Peyer's patch (tissue), 4 donors: ENCODE results near the gene ARHGAP1. TPM values are rescaled to one million over a fixed set of nuclear protein-coding genes. Genes with fewer than 3 reads are reported as not detected.
A peak's percentile ranks its signal among the peaks of the same experiment; 100 is the strongest.
"Not testable (repeated sequence)": the region's sequence is repeated elsewhere in the genome, so short reads cannot be mapped to it uniquely, and the experiment has no call there.

Experiments
- DNase-seq, 3 donors: peaks; one replicate each; pipeline ENCODE4 v3.0.0-alpha.2; 2017 to 2019
- H3K27ac ChIP-seq, 4 donors: fragments of 200-600 bp; sonication (generic); one replicate each; pipeline ENCODE4 v1.5.1; 2016 to 2019
- H3K27me3 ChIP-seq, 2 donors: fragments of 200-600 bp; sonication (generic); one replicate each; pipeline ENCODE4 v1.5.1; 2019
- H3K36me3 ChIP-seq, 3 donors: fragments of 200-600 bp; sonication (generic); one replicate each; pipeline ENCODE4 v1.5.1; 2016 to 2019
- H3K4me1 ChIP-seq, 4 donors: fragments of 200-600 bp; sonication (generic); one replicate each; pipeline ENCODE4 v1.5.1; 2016 to 2019
- H3K4me3 ChIP-seq, 4 donors: fragments of 200-600 bp; sonication (generic); 1 replicate in 3 of 4; 2 replicates in 1 of 4; pipeline ENCODE4 v1.5.1; 2016 to 2019; ENCODE audit warnings: mild to moderate bottlenecking in 1 of 4
- H3K9me3 ChIP-seq, 4 donors: fragments of 200-600 bp; sonication (generic); one replicate each; pipeline ENCODE4 v1.5.1; 2016 to 2019; ENCODE audit warnings: mild to moderate bottlenecking in 1 of 4
- POLR2A ChIP-seq, 2 donors: fragments of 450-650 bp; IDR thresholded peaks; one replicate each; pipeline ENCODE4 v1.5.1; 2017; ENCODE audit warnings: antibody characterized with exemption in 2 of 2, mild to moderate bottlenecking in 2 of 2, moderate library complexity in 2 of 2
- total RNA-seq, 4 donors: library from RNA; depleted of rRNA; stranded (reverse); fragments of >200 nt; gene quantifications; one replicate each; pipeline ENCODE4 v1.1.0, GENCODE V29; 2016
- TF ChIP-seq, protein P1 (sequence below), 6 experiments: fragments of 450-650 bp in 4 of 6; fragments of 200-600 bp in 2 of 6; sonication (generic) in 1 of 6; IDR thresholded peaks; one replicate each; pipeline ENCODE4 v1.5.1; 2017 to 2019; ENCODE audit warnings: antibody characterized with exemption in 6 of 6, mild to moderate bottlenecking in 3 of 6, moderate library complexity in 1 of 6

ARHGAP1 gene
- total RNA-seq, 4 donors from 2014 or later, result 52.0 to 85.8 (median 62.7) TPM

DNA sequence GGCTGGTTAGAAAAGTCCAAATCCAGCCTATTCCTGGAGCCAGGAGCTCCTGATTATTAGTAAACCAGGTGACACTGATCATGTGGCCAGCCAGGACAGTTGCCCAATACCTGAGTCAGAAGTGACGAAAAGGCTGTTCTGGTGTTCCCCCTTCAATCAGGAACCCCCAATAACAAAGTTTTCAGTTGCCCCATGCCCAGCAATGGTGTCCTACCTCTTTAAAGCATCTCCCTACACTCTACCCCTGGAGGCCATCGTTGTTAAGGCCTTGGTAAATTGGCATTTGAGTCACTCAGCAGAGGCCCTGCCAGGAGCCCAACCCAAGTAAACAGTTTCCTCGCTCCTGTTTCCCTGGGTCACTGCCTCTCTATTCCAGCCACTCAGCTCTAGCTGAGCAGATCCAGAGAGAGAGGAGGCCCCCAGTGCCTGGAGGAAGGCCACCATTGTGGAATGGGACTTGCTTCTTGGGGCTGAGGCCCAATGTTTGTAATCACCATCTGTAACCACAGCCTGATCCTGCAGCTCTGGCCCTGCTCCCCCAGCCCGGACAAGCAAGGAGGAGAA, 25.0 kb downstream of the ARHGAP1 start:
- Histone ChIP-seq H3K27ac (peak overlapping the region; percentile 13 to 72 (median 63)), H3K4me1 (peaks cover 9 to 19% (median 17%) of the 10 kb centered on the region in 4 donors), H3K27me3 (no peaks in the 10 kb centered on the region), H3K36me3 (peaks cover 0 to 75% (median 0%) of the 10 kb centered on the region in 3 donors), H3K9me3 (no peaks in the 10 kb centered on the region), H3K4me3 (no peak overlapping the region)
- TF ChIP-seq POLR2A (IDR thresholded peaks at IDR 0.05), result no peak
- TF ChIP-seq, protein P1, sequence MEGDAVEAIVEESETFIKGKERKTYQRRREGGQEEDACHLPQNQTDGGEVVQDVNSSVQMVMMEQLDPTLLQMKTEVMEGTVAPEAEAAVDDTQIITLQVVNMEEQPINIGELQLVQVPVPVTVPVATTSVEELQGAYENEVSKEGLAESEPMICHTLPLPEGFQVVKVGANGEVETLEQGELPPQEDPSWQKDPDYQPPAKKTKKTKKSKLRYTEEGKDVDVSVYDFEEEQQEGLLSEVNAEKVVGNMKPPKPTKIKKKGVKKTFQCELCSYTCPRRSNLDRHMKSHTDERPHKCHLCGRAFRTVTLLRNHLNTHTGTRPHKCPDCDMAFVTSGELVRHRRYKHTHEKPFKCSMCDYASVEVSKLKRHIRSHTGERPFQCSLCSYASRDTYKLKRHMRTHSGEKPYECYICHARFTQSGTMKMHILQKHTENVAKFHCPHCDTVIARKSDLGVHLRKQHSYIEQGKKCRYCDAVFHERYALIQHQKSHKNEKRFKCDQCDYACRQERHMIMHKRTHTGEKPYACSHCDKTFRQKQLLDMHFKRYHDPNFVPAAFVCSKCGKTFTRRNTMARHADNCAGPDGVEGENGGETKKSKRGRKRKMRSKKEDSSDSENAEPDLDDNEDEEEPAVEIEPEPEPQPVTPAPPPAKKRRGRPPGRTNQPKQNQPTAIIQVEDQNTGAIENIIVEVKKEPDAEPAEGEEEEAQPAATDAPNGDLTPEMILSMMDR (IDR thresholded peaks at IDR 0.05), result peak in 3 of 6 experiments; percentile 26 to 32 (median 28)
- peak in 1 of 3 donors; percentile 70 for DNase-seq

DNA sequence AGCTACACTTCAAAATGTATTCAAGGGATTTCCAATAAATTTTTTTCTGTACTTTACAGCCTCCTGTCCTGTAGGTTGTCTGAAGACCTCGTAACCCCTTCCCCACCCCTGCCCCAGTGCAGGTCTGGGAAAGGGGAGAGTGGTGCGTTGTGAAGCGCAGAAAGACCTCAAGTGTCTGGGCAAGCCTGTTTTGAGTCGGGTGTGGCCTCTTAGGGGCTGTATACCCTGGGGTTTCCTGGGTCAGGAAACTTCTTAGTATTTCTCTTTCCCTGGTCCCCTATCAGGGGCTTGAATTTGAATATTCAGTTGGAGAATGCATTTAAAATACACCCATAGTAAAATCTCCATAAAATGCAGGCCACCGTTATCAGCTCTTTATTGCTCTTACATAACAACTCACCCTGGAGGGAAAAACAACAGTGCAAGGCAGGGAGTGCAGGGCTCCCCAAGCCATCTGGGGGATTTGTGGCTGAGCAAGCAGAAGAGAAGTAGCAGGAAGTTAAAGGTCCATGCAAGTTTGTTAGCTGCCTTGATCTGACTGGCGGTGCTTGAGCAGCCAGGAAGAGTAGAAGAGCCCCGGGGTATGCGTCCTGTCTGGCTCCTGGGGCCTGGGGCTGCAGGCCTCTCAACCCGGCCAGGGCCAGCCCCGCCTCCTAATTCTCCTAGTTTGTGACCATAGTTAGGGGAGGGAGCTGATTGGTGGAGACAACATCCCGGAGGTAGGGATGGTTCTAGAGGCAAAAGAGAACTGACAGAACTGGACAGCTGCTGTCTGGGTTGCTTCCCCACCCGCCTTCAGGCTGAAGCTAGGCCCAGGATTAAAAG, 25.7 kb downstream of the ARHGAP1 start:
- TF ChIP-seq, protein P1 (IDR thresholded peaks at IDR 0.05), result no peak
- TF ChIP-seq POLR2A (IDR thresholded peaks at IDR 0.05), result no peak
- Histone ChIP-seq H3K27ac (peak overlapping the region; percentile 13 to 72 (median 63)), H3K4me3 (no peak overlapping the region), H3K4me1 (peaks cover 9 to 19% (median 17%) of the 10 kb centered on the region in 4 donors), H3K9me3 (no peaks in the 10 kb centered on the region), H3K36me3 (peaks cover 0 to 75% (median 0%) of the 10 kb centered on the region in 3 donors), H3K27me3 (no peaks in the 10 kb centered on the region)
- DNase-seq, result peak in 1 of 3 donors; percentile 20

DNA sequence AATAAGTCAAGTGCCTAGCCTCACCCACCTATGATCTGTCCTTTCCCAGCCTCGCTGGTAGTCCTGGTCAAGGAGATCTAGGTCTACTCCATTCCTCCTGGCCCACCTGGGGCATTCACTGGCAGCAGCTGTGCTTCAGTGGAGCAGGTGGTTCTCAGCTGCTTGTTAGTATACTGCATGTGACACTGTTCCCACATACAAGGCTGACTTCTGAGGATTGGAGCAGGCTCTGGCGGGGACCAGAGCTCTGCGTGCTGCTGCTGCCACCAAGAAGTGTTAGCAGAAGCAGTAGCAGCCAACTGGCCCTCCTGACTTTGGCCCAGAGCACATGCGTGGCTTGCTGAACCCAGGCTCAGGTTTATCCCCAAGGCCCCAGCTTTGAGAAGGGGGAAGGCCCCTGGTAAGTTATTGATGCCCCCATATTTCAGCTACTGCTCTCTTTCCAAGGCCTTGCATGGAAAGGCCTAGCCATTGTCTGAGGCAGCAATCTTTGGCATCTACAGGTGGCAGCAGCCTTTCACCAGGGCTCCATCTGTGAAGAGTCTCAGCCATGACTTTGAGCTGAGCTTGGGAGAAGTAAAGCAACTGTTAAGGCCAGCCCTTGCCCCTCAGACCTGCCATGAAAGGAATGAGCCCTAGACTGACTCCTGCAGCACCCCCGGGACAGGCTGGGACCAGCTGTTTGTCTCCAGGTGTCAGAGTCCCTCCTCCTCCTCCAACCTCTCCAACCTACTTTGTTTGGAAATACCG, 26.5 kb downstream of the ARHGAP1 start:
- TF ChIP-seq, protein P1 (IDR thresholded peaks at IDR 0.05), result no peak
- no peak for TF ChIP-seq POLR2A (IDR thresholded peaks at IDR 0.05)
- Histone ChIP-seq H3K9me3 (no peaks in the 10 kb centered on the region), H3K36me3 (peaks cover 0 to 75% (median 0%) of the 10 kb centered on the region in 3 donors), H3K27ac (peak overlapping the region in 2 of 4 donors; percentile 63 to 72), H3K4me3 (no peak overlapping the region), H3K4me1 (peaks cover 9 to 19% (median 17%) of the 10 kb centered on the region in 4 donors), H3K27me3 (no peaks in the 10 kb centered on the region)
- DNase-seq, result no peak

DNA sequence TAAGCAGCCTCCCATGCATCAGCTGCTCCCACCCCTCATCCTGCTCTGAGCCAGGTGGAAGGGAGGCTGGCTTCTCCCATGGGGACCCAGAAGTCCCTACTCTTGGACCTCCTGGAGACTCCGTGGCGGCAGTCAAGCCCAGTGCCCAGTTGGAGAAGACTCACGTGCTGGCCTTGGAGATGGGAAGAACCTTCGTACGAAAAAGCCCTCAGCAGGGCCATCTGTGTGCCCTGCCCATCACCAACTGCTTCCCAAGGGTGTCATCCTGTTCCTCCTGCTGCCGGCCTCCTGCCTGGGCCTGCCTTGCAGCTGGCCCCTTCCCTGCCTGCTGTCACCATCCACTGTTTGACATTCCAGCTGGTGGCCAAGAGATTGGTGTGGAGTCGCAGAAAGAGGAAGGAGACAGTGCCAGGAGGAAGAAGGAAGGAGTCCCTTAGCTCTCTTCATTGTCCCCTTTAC, 28.0 kb downstream of the ARHGAP1 start:
- Histone ChIP-seq H3K36me3 (peaks cover 0 to 76% (median 0%) of the 10 kb centered on the region in 3 donors), H3K9me3 (no peaks in the 10 kb centered on the region), H3K4me1 (peaks cover 9 to 19% (median 17%) of the 10 kb centered on the region in 4 donors), H3K27ac (peak overlapping the region in 1 of 4 donors; percentile 9), H3K27me3 (no peaks in the 10 kb centered on the region), H3K4me3 (no peak overlapping the region)
- no peak for DNase-seq
- no peak for TF ChIP-seq POLR2A (IDR thresholded peaks at IDR 0.05)
- TF ChIP-seq, protein P1 (IDR thresholded peaks at IDR 0.05), result no peak

DNA sequence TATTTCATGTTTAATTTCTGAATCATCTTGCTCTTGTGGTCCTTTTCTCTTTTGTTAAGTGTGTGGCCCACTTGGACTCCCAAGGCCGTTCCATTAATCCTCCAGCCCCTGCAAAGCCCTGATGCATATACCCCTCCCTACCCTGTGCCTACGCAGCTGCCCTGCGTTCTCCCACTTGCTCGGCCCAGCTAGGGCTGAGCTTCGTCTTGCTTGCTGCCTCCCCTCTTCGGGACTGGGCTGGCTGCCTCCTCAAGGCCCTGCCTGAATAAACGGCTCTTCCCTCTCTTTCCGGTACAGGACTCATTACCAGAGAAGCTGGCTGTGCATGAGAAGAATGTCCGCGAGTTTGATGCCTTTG, 28.5 kb downstream of the ARHGAP1 start:
- H3K36me3 ChIP-seq, result peaks cover 0 to 76% (median 0%) of the 10 kb centered on the region in 3 donors
- peak overlapping the region in 1 of 4 donors; percentile 9 for H3K27ac ChIP-seq

DNA sequence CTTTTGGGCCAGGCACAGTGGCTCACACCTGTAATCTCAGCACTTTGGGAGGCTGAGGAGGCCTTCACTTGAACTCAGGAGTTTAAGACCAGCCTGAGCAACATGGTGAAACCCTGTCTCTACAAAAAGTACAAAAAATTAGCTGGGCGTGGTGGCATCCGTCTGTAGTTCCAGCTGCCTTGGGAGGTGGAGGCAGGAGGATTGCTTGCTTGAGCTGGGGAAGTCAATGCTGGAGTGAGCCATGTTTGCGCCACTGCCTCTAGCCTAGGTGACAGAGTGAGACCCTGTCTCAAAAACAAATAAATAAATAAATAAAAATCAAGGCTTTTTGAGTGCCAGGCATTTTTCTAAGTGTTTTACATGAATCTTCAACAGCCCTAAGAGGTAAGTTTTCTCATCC, 29.9 kb downstream of the ARHGAP1 start:
- not testable (repeated sequence) for H3K4me3 ChIP-seq, DNase-seq, H3K27me3 ChIP-seq, H3K9me3 ChIP-seq, H3K27ac ChIP-seq
- Histone ChIP-seq H3K36me3 (peaks cover 0 to 83% (median 0%) of the 10 kb centered on the region in 3 donors), H3K4me1 (peaks cover 6 to 13% (median 10%) of the 10 kb centered on the region in 4 donors)

More for the DNA sequence above, 28.5 kb downstream of the ARHGAP1 start:
- no peak overlapping the region for H3K4me3 ChIP-seq
- no peaks in the 10 kb centered on the region for H3K27me3 ChIP-seq
- no peak for DNase-seq
- H3K4me1 ChIP-seq, result peaks cover 9 to 19% (median 15%) of the 10 kb centered on the region in 4 donors
- no peaks in the 10 kb centered on the region for H3K9me3 ChIP-seq
- no peak for TF ChIP-seq POLR2A (IDR thresholded peaks at IDR 0.05)
- TF ChIP-seq, protein P1 (IDR thresholded peaks at IDR 0.05), result no peak
